ENCODE measurements around the gene CTNNA3. TPM values are rescaled to one million over a fixed set of nuclear protein-coding genes. Genes with fewer than 3 reads are reported as not detected.

CTNNA3 gene
- total RNA-seq, 1 donor, result not detected

GRCh38 chr10:67250686-67251085 is 445.3 kb downstream of the CTNNA3 start:
- no peak for DNase-seq (ENCODE audit: insufficient read length, low spot score, missing footprints)
- Histone ChIP-seq H3K79me2 (ENCODE audit: insufficient read depth, low read length) (no peaks in the 10 kb centered on the region), H4K20me1 (ENCODE audit: insufficient read depth, low read length) (no peaks in the 10 kb centered on the region), H3K4me1 (ENCODE audit: insufficient read depth, low read length) (no peaks in the 10 kb centered on the region), H2AFZ (ENCODE audit: low read length) (no peak overlapping the region), H3K4me2 (ENCODE audit: insufficient read depth, low read length) (no peak overlapping the region), H3K9me3 (ENCODE audit: low read depth, low read length) (peaks cover 2% of the 10 kb centered on the region), H3K4me3 (ENCODE audit: insufficient read depth, low read length) (no peak overlapping the region), H3K36me3 (ENCODE audit: insufficient read depth, low read length) (no peaks in the 10 kb centered on the region), H3K27ac (ENCODE audit: low read depth, low read length) (no peak overlapping the region), H3K27me3 (ENCODE audit: insufficient read depth, low read length) (no peaks in the 10 kb centered on the region)
- no peak for TF ChIP-seq CTCF (IDR thresholded peaks at IDR 0.05; ENCODE audit: extremely low read depth, low read depth, low read length)

- Histone ChIP-seq H3K27ac (ENCODE audit: low read depth, low read length) (no peak overlapping the region), H3K27me3 (ENCODE audit: insufficient read depth, low read length) (no peaks in the 10 kb centered on the region), H2AFZ (ENCODE audit: low read length) (no peak overlapping the region), H3K4me1 (ENCODE audit: insufficient read depth, low read length) (no peaks in the 10 kb centered on the region), H3K9me3 (ENCODE audit: low read depth, low read length) (peaks cover 4% of the 10 kb centered on the region), H3K79me2 (ENCODE audit: insufficient read depth, low read length) (no peaks in the 10 kb centered on the region), H3K4me3 (ENCODE audit: insufficient read depth, low read length) (no peak overlapping the region), H3K4me2 (ENCODE audit: insufficient read depth, low read length) (no peak overlapping the region), H4K20me1 (ENCODE audit: insufficient read depth, low read length) (no peaks in the 10 kb centered on the region), H3K36me3 (ENCODE audit: insufficient read depth, low read length) (no peaks in the 10 kb centered on the region)
- no peak for TF ChIP-seq CTCF (IDR thresholded peaks at IDR 0.05; ENCODE audit: extremely low read depth, low read depth, low read length)
- no peak for DNase-seq (ENCODE audit: insufficient read length, low spot score, missing footprints)
Measured at GRCh38 chr10:67246066-67246555, 449.9 kb downstream of the CTNNA3 start.

GRCh38 chr10:67242528-67242927 is 453.5 kb downstream of the CTNNA3 start:
- TF ChIP-seq CTCF (IDR thresholded peaks at IDR 0.05; ENCODE audit: extremely low read depth, low read depth, low read length), result no peak
- Histone ChIP-seq H3K9me3 (ENCODE audit: low read depth, low read length) (peaks cover 2% of the 10 kb centered on the region), H2AFZ (ENCODE audit: low read length) (no peak overlapping the region), H3K27ac (ENCODE audit: low read depth, low read length) (no peak overlapping the region), H3K4me1 (ENCODE audit: insufficient read depth, low read length) (no peaks in the 10 kb centered on the region), H3K4me3 (ENCODE audit: insufficient read depth, low read length) (no peak overlapping the region), H3K36me3 (ENCODE audit: insufficient read depth, low read length) (no peaks in the 10 kb centered on the region), H3K27me3 (ENCODE audit: insufficient read depth, low read length) (no peaks in the 10 kb centered on the region), H4K20me1 (ENCODE audit: insufficient read depth, low read length) (no peaks in the 10 kb centered on the region), H3K4me2 (ENCODE audit: insufficient read depth, low read length) (no peak overlapping the region), H3K79me2 (ENCODE audit: insufficient read depth, low read length) (no peaks in the 10 kb centered on the region)
- DNase-seq (ENCODE audit: insufficient read length, low spot score, missing footprints), result no peak

GRCh38 chr10:67241451-67241850 is 454.5 kb downstream of the CTNNA3 start:
- H3K4me3 ChIP-seq (ENCODE audit: insufficient read depth, low read length), result no peak overlapping the region
- H3K27ac ChIP-seq (ENCODE audit: low read depth, low read length), result no peak overlapping the region
- H3K4me1 ChIP-seq (ENCODE audit: insufficient read depth, low read length), result no peaks in the 10 kb centered on the region
- DNase-seq (ENCODE audit: insufficient read length, low spot score, missing footprints), result no peak
- H3K27me3 ChIP-seq (ENCODE audit: insufficient read depth, low read length), result no peaks in the 10 kb centered on the region
- H3K4me2 ChIP-seq (ENCODE audit: insufficient read depth, low read length), result no peak overlapping the region
- H3K79me2 ChIP-seq (ENCODE audit: insufficient read depth, low read length), result no peaks in the 10 kb centered on the region
- TF ChIP-seq CTCF (IDR thresholded peaks at IDR 0.05; ENCODE audit: extremely low read depth, low read depth, low read length), result no peak
- H3K9me3 ChIP-seq (ENCODE audit: low read depth, low read length), result peaks cover 2% of the 10 kb centered on the region
- no peaks in the 10 kb centered on the region for H4K20me1 ChIP-seq (ENCODE audit: insufficient read depth, low read length)
- H2AFZ ChIP-seq (ENCODE audit: low read length), result no peak overlapping the region
- no peaks in the 10 kb centered on the region for H3K36me3 ChIP-seq (ENCODE audit: insufficient read depth, low read length)

Data from osteoblast (primary cell).